Measurements from ENCODE around the gene TMEM59L. TPM values are rescaled to one million over a fixed set of nuclear protein-coding genes. Genes with fewer than 3 reads are reported as not detected.

TMEM59L gene
- total and polyA plus RNA-seq, 2 donors from 2014 or later, result 1.5 to 5.9 TPM

DNA sequence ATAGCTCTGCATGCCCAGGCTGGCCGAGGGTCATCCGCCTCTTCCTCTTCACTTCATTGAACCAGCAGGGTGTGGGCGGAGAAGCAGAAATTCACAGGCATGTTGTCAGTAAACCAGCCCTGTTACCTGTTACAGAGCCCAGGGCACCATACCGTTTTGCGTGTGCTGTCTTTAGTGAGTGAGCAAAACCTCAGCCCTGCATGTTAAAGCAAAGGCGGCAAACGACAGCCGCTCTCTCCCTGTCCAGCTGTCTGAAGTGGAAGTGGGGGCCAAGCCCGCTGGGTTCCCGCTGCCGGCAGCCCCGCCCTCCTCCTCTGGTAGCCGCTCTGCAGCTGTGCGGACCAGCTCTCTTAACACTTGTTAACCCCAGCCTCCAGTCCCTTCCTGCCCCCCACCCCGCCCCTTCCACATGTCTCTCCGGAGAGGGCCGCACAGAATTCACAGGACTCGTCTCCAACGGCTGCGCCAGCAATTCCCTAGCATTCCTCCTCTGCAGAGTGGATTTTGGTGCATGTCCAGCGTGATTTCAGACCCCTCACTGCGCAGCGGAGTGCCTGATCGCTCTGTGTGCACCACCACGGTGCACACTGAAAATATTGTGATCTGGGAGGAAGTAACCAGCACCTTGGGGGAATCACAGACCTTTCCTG, 36.8 kb downstream of the TMEM59L start:
- peak overlapping the region; percentile 84 to 86 for H3K27ac ChIP-seq (ENCODE audit: low read depth in 2 of 2, low read length in 2 of 2)
- TF ChIP-seq, protein P1, sequence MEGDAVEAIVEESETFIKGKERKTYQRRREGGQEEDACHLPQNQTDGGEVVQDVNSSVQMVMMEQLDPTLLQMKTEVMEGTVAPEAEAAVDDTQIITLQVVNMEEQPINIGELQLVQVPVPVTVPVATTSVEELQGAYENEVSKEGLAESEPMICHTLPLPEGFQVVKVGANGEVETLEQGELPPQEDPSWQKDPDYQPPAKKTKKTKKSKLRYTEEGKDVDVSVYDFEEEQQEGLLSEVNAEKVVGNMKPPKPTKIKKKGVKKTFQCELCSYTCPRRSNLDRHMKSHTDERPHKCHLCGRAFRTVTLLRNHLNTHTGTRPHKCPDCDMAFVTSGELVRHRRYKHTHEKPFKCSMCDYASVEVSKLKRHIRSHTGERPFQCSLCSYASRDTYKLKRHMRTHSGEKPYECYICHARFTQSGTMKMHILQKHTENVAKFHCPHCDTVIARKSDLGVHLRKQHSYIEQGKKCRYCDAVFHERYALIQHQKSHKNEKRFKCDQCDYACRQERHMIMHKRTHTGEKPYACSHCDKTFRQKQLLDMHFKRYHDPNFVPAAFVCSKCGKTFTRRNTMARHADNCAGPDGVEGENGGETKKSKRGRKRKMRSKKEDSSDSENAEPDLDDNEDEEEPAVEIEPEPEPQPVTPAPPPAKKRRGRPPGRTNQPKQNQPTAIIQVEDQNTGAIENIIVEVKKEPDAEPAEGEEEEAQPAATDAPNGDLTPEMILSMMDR (IDR thresholded peaks at IDR 0.05; ENCODE audit: borderline replicate concordance, extremely low read depth, insufficient read depth), result no peak
- intact Hi-C loops (cut with DNase I), result no loop called here
- H3K9ac ChIP-seq (ENCODE audit: low read length in 3 of 3), result peak overlapping the region in 1 of 3 donors; percentile 37
- FAIRE-seq (no peak), DNase-seq (peak; percentile 72 to 91 (median 75))
- H3K27me3 ChIP-seq (ENCODE audit: control insufficient read depth, insufficient read depth, low read length), result no peaks in the 10 kb centered on the region
- H3K4me1 ChIP-seq (ENCODE audit: control insufficient read depth in 2 of 3, insufficient read depth in 2 of 3, low read depth in 1 of 3, low read length in 3 of 3), result peaks cover 2 to 43% (median 34%) of the 10 kb centered on the region in 3 donors
- H3K4me3 ChIP-seq (ENCODE audit: low read length in 3 of 3), result peak overlapping the region in 1 of 3 donors; percentile 24
- H3K36me3 ChIP-seq (ENCODE audit: control insufficient read depth in 2 of 3, insufficient read depth in 3 of 3, low read length in 3 of 3), result peaks cover 0 to 2% (median 0%) of the 10 kb centered on the region in 3 donors
- H3K9me3 ChIP-seq (ENCODE audit: control insufficient read depth in 2 of 3, insufficient read depth in 1 of 3, low read length in 3 of 3), result no peaks in the 10 kb centered on the region

DNA sequence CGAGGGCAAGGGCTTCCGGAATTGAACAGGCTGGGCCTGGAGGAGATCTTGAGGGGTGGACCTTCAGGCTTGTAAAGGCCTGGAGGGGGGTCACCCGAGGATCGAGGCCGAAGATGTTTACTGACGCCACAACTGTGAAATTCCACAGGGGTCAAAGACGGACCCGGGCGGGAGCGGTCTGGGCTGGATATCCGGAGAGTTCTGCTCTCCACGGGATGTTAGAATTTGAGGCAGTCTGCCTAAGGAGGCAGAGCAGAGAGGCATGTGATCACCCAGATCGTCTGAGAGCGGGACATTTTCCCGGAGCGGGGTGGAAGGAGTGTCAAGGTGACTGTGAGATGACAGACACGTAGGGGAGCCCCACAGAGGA, 37.3 kb downstream of the TMEM59L start:
- no peak for FAIRE-seq
- H3K4me1 ChIP-seq (ENCODE audit: control insufficient read depth in 2 of 3, insufficient read depth in 2 of 3, low read depth in 1 of 3, low read length in 3 of 3), result peaks cover 2 to 43% (median 31%) of the 10 kb centered on the region in 3 donors
- H3K9ac ChIP-seq (ENCODE audit: low read length in 3 of 3), result peak overlapping the region in 1 of 3 donors; percentile 37
- H3K36me3 ChIP-seq (ENCODE audit: control insufficient read depth in 2 of 3, insufficient read depth in 3 of 3, low read length in 3 of 3), result peaks cover 0 to 2% (median 0%) of the 10 kb centered on the region in 3 donors
- H3K4me3 ChIP-seq (ENCODE audit: low read length in 3 of 3), result peak overlapping the region in 1 of 3 donors; percentile 24
- H3K9me3 ChIP-seq (ENCODE audit: control insufficient read depth in 2 of 3, insufficient read depth in 1 of 3, low read length in 3 of 3), result no peaks in the 10 kb centered on the region
- TF ChIP-seq, protein P1 (IDR thresholded peaks at IDR 0.05; ENCODE audit: borderline replicate concordance, extremely low read depth, insufficient read depth), result no peak
- intact Hi-C loops (cut with DNase I), result no loop called here
- peak in 4 of 5 donors; percentile 48 to 90 (median 67) for DNase-seq
- peak overlapping the region; percentile 84 to 86 for H3K27ac ChIP-seq (ENCODE audit: low read depth in 2 of 2, low read length in 2 of 2)
- no peaks in the 10 kb centered on the region for H3K27me3 ChIP-seq (ENCODE audit: control insufficient read depth, insufficient read depth, low read length)

DNA sequence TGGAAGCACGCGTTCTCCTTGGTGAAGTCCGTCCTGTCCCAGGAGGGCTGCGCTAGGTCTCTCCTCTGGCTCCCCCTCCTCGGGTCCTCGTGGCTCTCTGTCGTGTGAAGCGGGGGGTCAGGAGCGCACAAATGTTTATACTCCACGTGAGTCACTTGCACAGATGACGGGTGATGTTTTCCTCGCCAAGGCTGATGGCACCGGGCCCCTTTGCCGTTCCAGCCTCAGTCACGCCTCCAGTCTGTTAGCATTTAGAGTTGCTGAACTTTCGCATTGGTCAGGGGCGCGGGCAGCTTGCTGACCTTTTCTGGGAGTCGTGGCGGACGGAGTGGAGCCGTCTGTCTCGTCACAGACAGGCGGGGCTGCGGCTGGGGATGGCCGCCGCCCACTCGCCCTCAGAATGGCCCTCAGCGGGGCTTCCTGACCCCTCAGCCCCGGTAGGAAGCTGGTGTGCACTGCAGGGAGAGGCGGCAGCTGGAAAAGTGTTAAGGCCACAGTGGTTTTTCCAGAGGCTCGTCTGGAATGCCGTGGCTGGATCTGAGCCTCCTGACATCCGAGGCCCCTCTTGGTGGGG, 37.9 kb downstream of the TMEM59L start:
- H3K27ac ChIP-seq (ENCODE audit: low read depth in 2 of 2, low read length in 2 of 2), result peak overlapping the region; percentile 84 to 86
- DNase-seq (peak in 3 of 5 donors; percentile 52 to 95 (median 67)), FAIRE-seq (no peak)
- no peaks in the 10 kb centered on the region for H3K27me3 ChIP-seq (ENCODE audit: control insufficient read depth, insufficient read depth, low read length)
- H3K9me3 ChIP-seq (ENCODE audit: control insufficient read depth in 2 of 3, insufficient read depth in 1 of 3, low read length in 3 of 3), result no peaks in the 10 kb centered on the region
- peaks cover 2 to 43% (median 31%) of the 10 kb centered on the region in 3 donors for H3K4me1 ChIP-seq (ENCODE audit: control insufficient read depth in 2 of 3, insufficient read depth in 2 of 3, low read depth in 1 of 3, low read length in 3 of 3)
- TF ChIP-seq, protein P1 (IDR thresholded peaks at IDR 0.05; ENCODE audit: borderline replicate concordance, extremely low read depth, insufficient read depth), result no peak
- peak overlapping the region in 1 of 3 donors; percentile 17 for H3K4me3 ChIP-seq (ENCODE audit: low read length in 3 of 3)
- H3K36me3 ChIP-seq (ENCODE audit: control insufficient read depth in 2 of 3, insufficient read depth in 3 of 3, low read length in 3 of 3), result peaks cover 0 to 2% (median 0%) of the 10 kb centered on the region in 3 donors
- intact Hi-C loops (cut with DNase I), result no loop called here
- peak overlapping the region in 1 of 3 donors; percentile 37 for H3K9ac ChIP-seq (ENCODE audit: low read length in 3 of 3)

All from kidney (tissue), 14 donors.